PC-9 (cell line): ENCODE measurements around the gene GMDS. TPM values are rescaled to one million over a fixed set of nuclear protein-coding genes. Genes with fewer than 3 reads are reported as not detected.

Source experiments
- BruUV-seq: library from RNA; stranded (reverse); fragments of 400-500 nt; replicated peaks from 2 replicates; lab custom pipeline; 2021; lab: Mats Ljungman, UMichigan
- CTCF ChIA-PET: fragments of 300-600 bp; sonication (Branson Sonifier 250); formaldehyde crosslinking; loops from one replicate; lab custom pipeline; 2022; ENCODE audit warnings: antibody characterized with exemption; lab: Charles Lee
- POLR2A ChIA-PET: fragments of 300-600 bp; sonication (Branson Sonifier 250); formaldehyde crosslinking; loops from one replicate; lab custom pipeline; 2022; ENCODE audit warnings: antibody characterized with exemption; ENCODE audit not compliant: unreplicated experiment; lab: Charles Lee
- DNase-seq, 2 experiments: peaks; one replicate each; pipeline versions ENCODE4 v3.0.0 to v3.0.0-alpha.2; 2015 to 2022; ENCODE audit warnings: mixed read lengths in 1 of 2
- H2AFZ ChIP-seq: fragments of 200-600 bp; sonication (generic); 2 replicates; pipeline ENCODE4 v1.8.1; 2017; ENCODE audit warnings: antibody characterized with exemption
- H3F3A ChIP-seq: fragments of 200-600 bp; sonication (generic); 2 replicates; pipeline ENCODE4 v1.8.1; 2017; ENCODE audit warnings: antibody characterized with exemption, mild to moderate bottlenecking, low read depth; ENCODE audit not compliant: insufficient read depth
- H3K27ac ChIP-seq: fragments of 200-600 bp; sonication (generic); 2 replicates; pipeline ENCODE4 v1.6.1; 2016; ENCODE audit warnings: mixed run types
- H3K27me3 ChIP-seq: fragments of 200-600 bp; sonication (generic); 2 replicates; pipeline ENCODE4 v1.6.1; 2016; ENCODE audit warnings: low read depth, mixed run types; ENCODE audit not compliant: insufficient read depth
- H3K36me3 ChIP-seq: fragments of 200-600 bp; sonication (generic); 2 replicates; pipeline ENCODE4 v1.6.1; 2016; ENCODE audit warnings: low read depth, mixed run types
- H3K4me1 ChIP-seq: fragments of 200-600 bp; sonication (generic); replicated peaks from 2 replicates; pipeline ENCODE4 v1.6.1; 2016; ENCODE audit warnings: mixed run types; ENCODE audit not compliant: insufficient read depth
- H3K4me2 ChIP-seq: fragments of 200-600 bp; sonication (generic); 2 replicates; pipeline ENCODE4 v1.6.1; 2017; ENCODE audit warnings: mixed run types
- H3K4me3 ChIP-seq: fragments of 200-600 bp; sonication (generic); 2 replicates; pipeline ENCODE4 v1.6.1; 2016; ENCODE audit warnings: mixed run types
- H3K79me2 ChIP-seq: fragments of 200-600 bp; sonication (generic); 2 replicates; pipeline ENCODE4 v1.6.1; 2017; ENCODE audit warnings: low read depth, mixed run types
- H3K9me2 ChIP-seq: fragments of 200-600 bp; sonication (generic); 2 replicates; pipeline ENCODE4 v1.8.1; 2017; ENCODE audit warnings: mild to moderate bottlenecking; ENCODE audit not compliant: insufficient read depth
- H3K9me3 ChIP-seq: fragments of 200-600 bp; sonication (generic); 2 replicates; pipeline ENCODE4 v1.8.1; 2016; ENCODE audit warnings: low read depth; ENCODE audit not compliant: insufficient read depth
- H4K20me1 ChIP-seq: fragments of 200-600 bp; sonication (generic); 2 replicates; pipeline ENCODE4 v1.8.1; 2017; ENCODE audit not compliant: insufficient read depth
- CTCF ChIP-seq: fragments of 200-600 bp; sonication (generic); conservative IDR thresholded peaks from 2 replicates; pipeline ENCODE4 v1.6.1; 2017; ENCODE audit warnings: mixed run types, antibody characterized with exemption, mild to moderate bottlenecking, moderate library complexity
- EZH2 ChIP-seq: fragments of 200-600 bp; sonication (generic); IDR thresholded peaks from 2 replicates; pipeline ENCODE4 v1.8.0; 2017; ENCODE audit warnings: antibody characterized with exemption, low read depth
- intact Hi-C: fragments of 100-400 bp; cut with micrococcal nuclease; formaldehyde crosslinking; loops from one replicate; pipeline ENCODE4 v1.10.0; 2022; ENCODE audit not compliant: unreplicated experiment
- total RNA-seq: library from RNA; stranded (reverse); gene quantifications from 2 replicates; pipeline ENCODE4 v1.2.3, GENCODE V29; 2021

Gene GMDS
- total RNA-seq, 1 experiment from 2014 or later: 30.1 TPM

GRCh38 chr6:2221726-2222274 lies 23.6 kb downstream of the GMDS start:
- H3K9me3 ChIP-seq: no peaks in the 10 kb centered on the region
- H3K9me2 ChIP-seq: no peaks in the 10 kb centered on the region
- no peak overlapping the region for H3K4me3 ChIP-seq
- ChIA-PET POLR2A (interaction anchor here (0.6 kb wide), 1 partner anchor 831 kb away, joined by 5 read pairs; no protein-coding TSS in a partner anchor), CTCF (interaction anchor here (0.9 kb wide), 1 partner anchor 13 kb away, joined by 3 read pairs; no protein-coding TSS in a partner anchor)
- no peak overlapping the region for H3K27ac ChIP-seq
- peaks cover 16% of the 10 kb centered on the region for H3K4me1 ChIP-seq
- H2AFZ ChIP-seq: no peak overlapping the region
- intact Hi-C loops: no loop called here
- H3K27me3 ChIP-seq: no peaks in the 10 kb centered on the region
- H4K20me1 ChIP-seq: no peaks in the 10 kb centered on the region; the same call in 1 of the 2 replicates
- TF ChIP-seq EZH2: no peak
- TF ChIP-seq CTCF: no peak
- H3K4me2 ChIP-seq: peak overlapping the region; percentile 19; the same call in 1 of the 2 replicates
- no peak for DNase-seq
- 0 out of 2 replicates have a peak, but pooled peaks cover 18% of the 10 kb centered on the region for H3K79me2 ChIP-seq
- no TSS peak for BruUV-seq
- no peaks in the 10 kb centered on the region for H3K36me3 ChIP-seq
- H3F3A ChIP-seq: no peaks in the 10 kb centered on the region; the same call in 1 of the 2 replicates

- no TSS peak for BruUV-seq
- no peak overlapping the region for H3K27ac ChIP-seq
- H3K79me2 ChIP-seq: 0 out of 2 replicates have a peak, but pooled peaks cover 18% of the 10 kb centered on the region
- no peak overlapping the region for H3K4me3 ChIP-seq
- POLR2A ChIA-PET: no interaction called here
- CTCF ChIA-PET: no interaction called here
- H3K9me2 ChIP-seq: no peaks in the 10 kb centered on the region
- no peaks in the 10 kb centered on the region for H3K9me3 ChIP-seq
- no peak for TF ChIP-seq EZH2
- TF ChIP-seq CTCF: no peak
- DNase-seq: no peak
- H3K27me3 ChIP-seq: no peaks in the 10 kb centered on the region
- H2AFZ ChIP-seq: no peak overlapping the region
- no peaks in the 10 kb centered on the region for H3K36me3 ChIP-seq
- intact Hi-C loops: no loop called here
- no peaks in the 10 kb centered on the region for H3F3A ChIP-seq
- H3K4me1 ChIP-seq: no peaks in the 10 kb centered on the region
- no peak overlapping the region for H3K4me2 ChIP-seq
- H4K20me1 ChIP-seq: no peaks in the 10 kb centered on the region
Observed at GRCh38 chr6:2220154-2220553, 25.3 kb downstream of the GMDS start.

GRCh38 chr6:2218866-2219265 lies 26.5 kb downstream of the GMDS start:
- Histone ChIP-seq H3K9me2 (no peaks in the 10 kb centered on the region), H3K79me2 (0 out of 2 replicates have a peak, but pooled peaks cover 10% of the 10 kb centered on the region), H3K36me3 (no peaks in the 10 kb centered on the region), H2AFZ (no peak overlapping the region), H3K4me2 (no peak overlapping the region), H3K27me3 (no peaks in the 10 kb centered on the region), H3K4me1 (no peaks in the 10 kb centered on the region), H3K9me3 (no peaks in the 10 kb centered on the region), H4K20me1 (no peaks in the 10 kb centered on the region), H3K27ac (no peak overlapping the region), H3F3A (no peaks in the 10 kb centered on the region), H3K4me3 (no peak overlapping the region)
- ChIA-PET POLR2A (no interaction called here), CTCF (no interaction called here)
- TF ChIP-seq EZH2: no peak
- no TSS peak for BruUV-seq
- DNase-seq: no peak
- intact Hi-C loops: no loop called here
